Breast epithelium (tissue), 4 donors: Measurements from ENCODE around the gene MAFB. TPM values are rescaled to one million over a fixed set of nuclear protein-coding genes. Genes with fewer than 3 reads are reported as not detected.
"Not testable (repeated sequence)": the region's sequence is repeated elsewhere in the genome, so short reads cannot be mapped to it uniquely, and the experiment has no call there.

Experiments used
- DNase-seq, 2 donors: peaks; one replicate each; pipeline ENCODE4 v3.0.0-alpha.2; 2019; ENCODE audit warnings: low spot score in 2 of 2
- H3K27ac ChIP-seq, 2 donors: fragments of 200-600 bp; sonication (generic) in 1 of 2; one replicate each; pipeline ENCODE4 v1.5.1; 2016 to 2019; ENCODE audit warnings: mild to moderate bottlenecking in 1 of 2
- H3K27me3 ChIP-seq, 2 donors: fragments of 200-600 bp; sonication (generic) in 1 of 2; one replicate each; pipeline versions ENCODE4 v1.5.1 to v1.6.0; 2017 to 2019; ENCODE audit warnings: control low read depth in 1 of 2, mild to moderate bottlenecking in 1 of 2
- H3K36me3 ChIP-seq: fragments of 200-600 bp; one replicate; pipeline ENCODE4 v1.5.1; 2019
- H3K4me1 ChIP-seq, 2 donors: fragments of 200-600 bp; sonication (generic); one replicate each; pipeline ENCODE4 v1.5.1; 2016 to 2019; ENCODE audit warnings: control low read depth in 1 of 2
- H3K4me3 ChIP-seq, 3 donors: fragments of 200-600 bp; sonication (generic); 1 replicate in 2 of 3; 2 replicates in 1 of 3; pipeline ENCODE4 v1.5.1; 2016 to 2019; ENCODE audit warnings: mild to moderate bottlenecking in 3 of 3, moderate library complexity in 2 of 3
- H3K9me3 ChIP-seq, 2 donors: fragments of 200-600 bp; sonication (generic) in 1 of 2; one replicate each; pipeline ENCODE4 v1.5.1; 2016 to 2019; ENCODE audit warnings: control low read depth in 1 of 2
- POLR2A ChIP-seq: fragments of 450-650 bp; IDR thresholded peaks from one replicate; pipeline ENCODE4 v1.6.1; 2016; ENCODE audit warnings: antibody characterized with exemption, mild to moderate bottlenecking, moderate library complexity
- POLR2AphosphoS5 ChIP-seq, 3 donors: sonication (generic); formaldehyde crosslinking; IDR thresholded peaks; one replicate each; pipeline ENCODE4 v1.6.1; 2017; ENCODE audit warnings: antibody characterized with exemption in 3 of 3
- intact Hi-C: fragments of 100-400 bp; cut with DNase I; formaldehyde crosslinking; loops from one replicate; pipeline ENCODE4 v1.15.1; 2023; ENCODE audit warnings: low total_unique reads
- total RNA-seq, 3 donors: library from RNA; depleted of rRNA; stranded (reverse); fragments of >200 nt; gene quantifications; one replicate each; pipeline ENCODE4 v1.1.0, GENCODE V29; 2016
- TF ChIP-seq, protein P1 (sequence below), 3 donors: fragments of 450-650 bp; IDR thresholded peaks; one replicate each; pipeline ENCODE4 v1.5.1; 2016 to 2017; ENCODE audit warnings: antibody characterized with exemption in 3 of 3, mild to moderate bottlenecking in 3 of 3, moderate library complexity in 3 of 3

MAFB gene
- 100 to 1,000 TPM in 1 of 3 donors, 10 to 100 TPM in 2; 39.0 to 148 (median 43.9) TPM for total RNA-seq

DNA sequence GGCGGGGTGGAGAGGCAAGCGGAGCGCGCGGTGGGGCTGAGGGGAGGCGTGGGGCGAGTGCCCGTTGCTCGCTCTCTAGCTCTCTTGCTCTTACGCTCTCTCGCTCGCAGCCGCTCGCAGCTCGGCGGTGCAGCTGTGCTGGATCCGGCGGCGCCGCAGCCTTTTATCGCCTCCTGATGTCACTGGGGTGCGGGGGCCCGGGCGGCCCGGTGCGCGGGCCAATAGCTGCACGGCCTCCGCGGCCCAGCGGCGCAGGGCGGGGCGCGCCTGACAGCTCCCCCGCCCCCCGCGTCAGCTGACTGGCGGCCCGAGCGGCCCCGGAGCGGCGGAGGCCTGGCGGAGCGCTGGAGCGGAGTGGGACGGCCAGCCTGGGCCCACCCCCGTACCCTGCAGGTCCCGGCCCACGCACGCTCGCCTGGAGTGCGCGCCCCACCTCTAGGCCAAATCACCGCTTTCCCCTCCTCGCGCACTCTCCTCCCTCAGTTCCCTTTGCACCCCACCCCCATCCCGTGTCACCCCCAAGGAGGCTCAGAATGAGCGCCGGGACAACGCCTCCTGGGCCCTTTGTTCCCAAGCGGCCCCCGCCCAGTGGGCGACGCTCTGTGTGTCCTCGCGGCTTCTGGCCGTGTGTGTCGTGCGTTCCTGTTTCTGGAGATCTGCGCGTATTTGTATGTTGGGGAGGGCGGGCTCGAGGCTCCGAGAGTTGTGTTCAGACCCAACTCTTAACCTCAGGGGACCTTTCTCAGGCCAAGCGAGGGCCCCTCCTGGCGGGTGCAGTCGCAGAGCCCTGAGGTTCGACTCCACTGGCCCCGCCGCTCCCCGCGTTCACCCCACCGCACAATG lies at the start of gene MAFB:
Gene MAFB (minus strand): TSS at position 137 of the 843 bp plus-strand sequence. CDS start 386 bp downstream, outside the sequence.
- intact Hi-C loops: loop anchor here (10.0 kb wide), 1 partner anchor 185 kb away; no protein-coding TSS in a partner anchor
- TF ChIP-seq, protein P1, sequence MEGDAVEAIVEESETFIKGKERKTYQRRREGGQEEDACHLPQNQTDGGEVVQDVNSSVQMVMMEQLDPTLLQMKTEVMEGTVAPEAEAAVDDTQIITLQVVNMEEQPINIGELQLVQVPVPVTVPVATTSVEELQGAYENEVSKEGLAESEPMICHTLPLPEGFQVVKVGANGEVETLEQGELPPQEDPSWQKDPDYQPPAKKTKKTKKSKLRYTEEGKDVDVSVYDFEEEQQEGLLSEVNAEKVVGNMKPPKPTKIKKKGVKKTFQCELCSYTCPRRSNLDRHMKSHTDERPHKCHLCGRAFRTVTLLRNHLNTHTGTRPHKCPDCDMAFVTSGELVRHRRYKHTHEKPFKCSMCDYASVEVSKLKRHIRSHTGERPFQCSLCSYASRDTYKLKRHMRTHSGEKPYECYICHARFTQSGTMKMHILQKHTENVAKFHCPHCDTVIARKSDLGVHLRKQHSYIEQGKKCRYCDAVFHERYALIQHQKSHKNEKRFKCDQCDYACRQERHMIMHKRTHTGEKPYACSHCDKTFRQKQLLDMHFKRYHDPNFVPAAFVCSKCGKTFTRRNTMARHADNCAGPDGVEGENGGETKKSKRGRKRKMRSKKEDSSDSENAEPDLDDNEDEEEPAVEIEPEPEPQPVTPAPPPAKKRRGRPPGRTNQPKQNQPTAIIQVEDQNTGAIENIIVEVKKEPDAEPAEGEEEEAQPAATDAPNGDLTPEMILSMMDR (IDR thresholded peaks at IDR 0.05): no peak
- TF ChIP-seq POLR2A (peak; percentile 93), POLR2AphosphoS5 (IDR thresholded peaks at IDR 0.05) (peak; percentile 97 to 99 (median 99))
- Histone ChIP-seq H3K9me3 (no peaks in the 10 kb centered on the region), H3K27ac (peak within 1 kb of the TSS; percentile 92 to 95), H3K4me1 (peaks cover 0 to 2% of the 10 kb centered on the region in 2 donors), H3K4me3 (peak within 1 kb of the TSS; percentile 78 to 92 (median 83)), H3K27me3 (no peaks in the 10 kb centered on the region), H3K36me3 (no peaks in the 10 kb centered on the region)
- DNase-seq: peak; percentile 93 to 95

DNA sequence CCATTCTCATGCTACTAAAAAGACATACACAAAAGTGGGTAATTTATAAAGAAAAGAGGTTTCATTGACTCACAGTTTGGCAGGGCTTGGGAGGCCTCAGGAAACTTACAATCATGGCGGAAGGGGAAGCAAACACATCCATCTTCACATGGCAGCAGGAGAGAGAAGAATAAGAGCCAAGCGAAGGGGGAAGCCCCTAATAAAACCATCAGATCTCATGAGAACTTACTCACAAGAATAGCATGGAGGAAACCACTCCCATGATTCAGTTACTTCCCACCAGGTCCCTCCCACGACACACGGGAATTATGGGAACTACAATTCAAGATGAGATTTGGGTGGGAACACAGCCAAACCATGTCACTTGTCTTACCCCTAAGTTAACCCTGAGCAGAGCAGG lies 47.4 kb upstream of the MAFB start:
- not testable (repeated sequence) for H3K36me3 ChIP-seq, H3K9me3 ChIP-seq, H3K27me3 ChIP-seq, H3K4me3 ChIP-seq, H3K27ac ChIP-seq, DNase-seq, H3K4me1 ChIP-seq
- intact Hi-C loops: loop anchor here (5.0 kb wide), 1 partner anchor 1059 kb away; no protein-coding TSS in a partner anchor

DNA sequence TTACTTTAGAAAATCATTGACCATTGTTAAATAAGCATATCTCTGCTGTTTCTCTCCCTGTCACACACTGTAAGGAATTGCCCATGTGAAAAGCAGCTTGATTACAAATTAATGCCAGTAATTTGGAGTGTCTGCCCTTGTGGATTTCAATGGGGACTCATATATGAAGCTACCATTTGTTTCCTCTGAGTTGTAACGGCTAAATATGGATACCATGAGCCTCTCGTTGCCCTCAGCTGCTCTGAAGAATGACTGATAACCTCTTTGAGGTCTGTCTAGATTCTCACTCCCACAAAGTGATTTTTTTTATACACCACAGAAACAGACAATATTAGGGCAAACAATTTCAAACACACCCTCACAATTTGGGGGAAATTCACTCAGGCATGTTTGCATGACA lies 40.0 kb upstream of the MAFB start:
- DNase-seq: no peak
- no peaks in the 10 kb centered on the region for H3K4me1 ChIP-seq
- no peak overlapping the region for H3K27ac ChIP-seq
- H3K9me3 ChIP-seq: peaks cover 0 to 5% of the 10 kb centered on the region in 2 donors
- H3K4me3 ChIP-seq: no peak overlapping the region
- no peaks in the 10 kb centered on the region for H3K36me3 ChIP-seq
- TF ChIP-seq POLR2AphosphoS5 (IDR thresholded peaks at IDR 0.05) (no peak), POLR2A (no peak)
- TF ChIP-seq, protein P1 (IDR thresholded peaks at IDR 0.05): no peak
- no peaks in the 10 kb centered on the region for H3K27me3 ChIP-seq
- intact Hi-C loops: no loop called here

DNA sequence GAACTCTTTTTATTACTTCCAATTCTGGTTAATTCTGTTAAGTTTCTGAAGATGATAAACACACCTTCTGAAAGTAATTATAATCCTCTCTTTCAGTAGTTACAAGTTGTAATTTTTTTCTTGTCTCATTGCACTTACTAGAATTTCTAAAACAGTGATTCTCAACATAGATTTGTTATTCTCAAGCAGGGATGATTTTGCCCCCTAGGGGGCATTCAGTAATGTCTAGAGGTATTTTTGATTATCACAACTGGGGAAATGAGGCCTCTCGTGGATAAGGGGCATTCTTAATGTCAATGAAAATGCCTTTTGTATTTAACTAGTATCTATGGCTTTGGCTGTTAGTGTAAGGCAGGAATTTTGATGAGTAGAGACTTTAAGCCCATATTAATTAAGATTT lies 39.4 kb upstream of the MAFB start:
- no peak for DNase-seq
- TF ChIP-seq, protein P1 (IDR thresholded peaks at IDR 0.05): no peak
- no peak for TF ChIP-seq POLR2AphosphoS5 (IDR thresholded peaks at IDR 0.05)
- TF ChIP-seq POLR2A: no peak
- intact Hi-C loops: no loop called here
- no peaks in the 10 kb centered on the region for H3K36me3 ChIP-seq
- H3K27me3 ChIP-seq: no peaks in the 10 kb centered on the region
- no peaks in the 10 kb centered on the region for H3K4me1 ChIP-seq
- no peak overlapping the region for H3K4me3 ChIP-seq
- peaks cover 0 to 5% of the 10 kb centered on the region in 2 donors for H3K9me3 ChIP-seq
- no peak overlapping the region for H3K27ac ChIP-seq

DNA sequence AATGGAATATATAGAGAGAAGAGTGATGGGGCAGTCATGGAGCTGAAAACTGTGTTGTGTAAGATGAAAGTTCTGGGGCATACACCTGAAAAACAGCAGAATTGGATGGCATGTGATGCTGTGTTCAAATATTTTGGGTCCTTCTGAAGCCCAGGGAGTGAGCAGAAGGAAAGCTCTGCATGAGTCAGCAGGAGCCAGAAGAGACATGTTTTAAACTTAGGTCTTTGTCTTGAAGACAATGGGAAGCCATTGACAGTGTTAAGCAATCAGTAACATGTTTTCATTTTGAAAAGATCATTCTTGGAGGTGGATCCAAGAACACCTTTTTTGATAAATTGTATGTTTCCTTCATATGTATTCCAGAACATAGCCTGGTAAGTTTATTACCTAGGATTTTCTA lies 38.9 kb upstream of the MAFB start:
- Histone ChIP-seq H3K4me3 (no peak overlapping the region), H3K9me3 (peaks cover 0 to 5% of the 10 kb centered on the region in 2 donors), H3K36me3 (no peaks in the 10 kb centered on the region), H3K4me1 (no peaks in the 10 kb centered on the region), H3K27ac (no peak overlapping the region), H3K27me3 (no peaks in the 10 kb centered on the region)
- TF ChIP-seq POLR2A (no peak), POLR2AphosphoS5 (IDR thresholded peaks at IDR 0.05) (no peak)
- TF ChIP-seq, protein P1 (IDR thresholded peaks at IDR 0.05): no peak
- intact Hi-C loops: no loop called here
- no peak for DNase-seq
